ENCODE results near the gene SMIM33. TPM values are rescaled to one million over a fixed set of nuclear protein-coding genes. Genes with fewer than 3 reads are reported as not detected.

The SMIM33 gene
- total and polyA plus RNA-seq, 2 experiments from 2014 or later = not detected

GRCh38 chr5:139446956-139447779, 23.6 kb upstream of the SMIM33 start:
- Histone ChIP-seq H3K9me2 (ENCODE audit: insufficient read depth) (no peaks in the 10 kb centered on the region), H3K4me3 (no peak overlapping the region), H3K36me3 (ENCODE audit: low read depth) (no peaks in the 10 kb centered on the region), H3K4me2 (ENCODE audit: unreplicated experiment) (peak overlapping the region; percentile 32), H3K9me3 (ENCODE audit: low read depth) (no peaks in the 10 kb centered on the region), H3K27me3 (replicated peaks; ENCODE audit: insufficient read depth) (no peaks in the 10 kb centered on the region), H3K4me1 (ENCODE audit: insufficient read depth) (peaks cover 46% of the 10 kb centered on the region), H3K79me2 (ENCODE audit: insufficient read depth) (no peaks in the 10 kb centered on the region), H2AFZ (no peak overlapping the region), H3F3A (ENCODE audit: insufficient read depth) (peaks cover 42% of the 10 kb centered on the region), H3K9ac (no peak overlapping the region), H3K27ac (peak overlapping the region; percentile 62), H4K20me1 (ENCODE audit: insufficient read depth) (no peaks in the 10 kb centered on the region)
- in situ Hi-C loops (cut with MboI) = no loop called here
- DNase-seq = peak; percentile 84
- WGBS, 2 experiments (ENCODE audit: low coverage in 1 of 2, low lambda C conversion rate in 2 of 2, missing lambda C conversion rate in 2 of 2) = 50 to 52% methylated on average over 5 of the region's 5 CpGs
- TF ChIP-seq EZH2phosphoT487 (IDR thresholded peaks at IDR 0.05; ENCODE audit: insufficient read depth, low read depth) (no peak), EZH2 (IDR thresholded peaks at IDR 0.05; ENCODE audit: insufficient read depth, poor library complexity, severe bottlenecking) (no peak)

GRCh38 chr5:139451176-139451575, 19.6 kb upstream of the SMIM33 start:
- H3K9ac ChIP-seq = no peak overlapping the region
- WGBS, 2 experiments (ENCODE audit: low coverage in 1 of 2, low lambda C conversion rate in 2 of 2, missing lambda C conversion rate in 2 of 2) = 67 to 91% methylated on average over 1 to 2 of the region's 2 CpGs
- H3K9me2 ChIP-seq (ENCODE audit: insufficient read depth) = no peaks in the 10 kb centered on the region
- H2AFZ ChIP-seq = no peak overlapping the region
- H3K4me2 ChIP-seq (ENCODE audit: unreplicated experiment) = no peak overlapping the region
- H3F3A ChIP-seq (ENCODE audit: insufficient read depth) = peaks cover 16% of the 10 kb centered on the region
- TF ChIP-seq EZH2 (IDR thresholded peaks at IDR 0.05; ENCODE audit: insufficient read depth, poor library complexity, severe bottlenecking) (no peak), EZH2phosphoT487 (IDR thresholded peaks at IDR 0.05; ENCODE audit: insufficient read depth, low read depth) (no peak)
- in situ Hi-C loops (cut with MboI) = no loop called here
- H3K9me3 ChIP-seq (ENCODE audit: low read depth) = no peaks in the 10 kb centered on the region
- H3K27ac ChIP-seq = no peak overlapping the region
- peaks cover 16% of the 10 kb centered on the region for H3K4me1 ChIP-seq (ENCODE audit: insufficient read depth)
- H3K4me3 ChIP-seq = no peak overlapping the region
- no peaks in the 10 kb centered on the region for H3K36me3 ChIP-seq (ENCODE audit: low read depth)
- no peaks in the 10 kb centered on the region for H4K20me1 ChIP-seq (ENCODE audit: insufficient read depth)
- DNase-seq = no peak
- H3K79me2 ChIP-seq (ENCODE audit: insufficient read depth) = no peaks in the 10 kb centered on the region
- H3K27me3 ChIP-seq (replicated peaks; ENCODE audit: insufficient read depth) = no peaks in the 10 kb centered on the region

GRCh38 chr5:139451878-139452660, 18.7 kb upstream of the SMIM33 start:
- H3K27me3 ChIP-seq (replicated peaks; ENCODE audit: insufficient read depth) = no peaks in the 10 kb centered on the region
- H3K27ac ChIP-seq = no peak overlapping the region
- DNase-seq = no peak
- no peak overlapping the region for H2AFZ ChIP-seq
- no peaks in the 10 kb centered on the region for H3K9me3 ChIP-seq (ENCODE audit: low read depth)
- in situ Hi-C loops (cut with MboI) = no loop called here
- no peak overlapping the region for H3K4me2 ChIP-seq (ENCODE audit: unreplicated experiment)
- H3K79me2 ChIP-seq (ENCODE audit: insufficient read depth) = no peaks in the 10 kb centered on the region
- TF ChIP-seq EZH2phosphoT487 (IDR thresholded peaks at IDR 0.05; ENCODE audit: insufficient read depth, low read depth) (no peak), EZH2 (IDR thresholded peaks at IDR 0.05; ENCODE audit: insufficient read depth, poor library complexity, severe bottlenecking) (no peak)
- no peaks in the 10 kb centered on the region for H3K9me2 ChIP-seq (ENCODE audit: insufficient read depth)
- 59 to 64% methylated on average over 2 to 3 of the region's 3 CpGs for WGBS, 2 experiments (ENCODE audit: low coverage in 1 of 2, low lambda C conversion rate in 2 of 2, missing lambda C conversion rate in 2 of 2)
- H3F3A ChIP-seq (ENCODE audit: insufficient read depth) = peaks cover 7% of the 10 kb centered on the region
- H3K4me1 ChIP-seq (ENCODE audit: insufficient read depth) = peaks cover 7% of the 10 kb centered on the region
- no peaks in the 10 kb centered on the region for H4K20me1 ChIP-seq (ENCODE audit: insufficient read depth)
- no peak overlapping the region for H3K9ac ChIP-seq
- H3K36me3 ChIP-seq (ENCODE audit: low read depth) = no peaks in the 10 kb centered on the region
- H3K4me3 ChIP-seq = no peak overlapping the region

- Histone ChIP-seq H3K79me2 (ENCODE audit: insufficient read depth) (no peaks in the 10 kb centered on the region), H2AFZ (no peak overlapping the region), H3F3A (ENCODE audit: insufficient read depth) (peaks cover 3% of the 10 kb centered on the region; the same call in 1 of the 2 replicates), H3K27ac (no peak overlapping the region), H3K36me3 (ENCODE audit: low read depth) (no peaks in the 10 kb centered on the region), H3K9ac (no peak overlapping the region), H3K4me3 (no peak overlapping the region), H3K4me1 (ENCODE audit: insufficient read depth) (peaks cover 6% of the 10 kb centered on the region), H4K20me1 (ENCODE audit: insufficient read depth) (no peaks in the 10 kb centered on the region), H3K9me3 (ENCODE audit: low read depth) (no peaks in the 10 kb centered on the region), H3K4me2 (ENCODE audit: unreplicated experiment) (no peak overlapping the region), H3K9me2 (ENCODE audit: insufficient read depth) (no peaks in the 10 kb centered on the region), H3K27me3 (replicated peaks; ENCODE audit: insufficient read depth) (no peaks in the 10 kb centered on the region)
- in situ Hi-C loops (cut with MboI) = no loop called here
- WGBS, 2 experiments (ENCODE audit: low coverage in 1 of 2, low lambda C conversion rate in 2 of 2, missing lambda C conversion rate in 2 of 2) = 96 to 100% methylated on average over 2 to 3 of the region's 3 CpGs
- TF ChIP-seq EZH2phosphoT487 (IDR thresholded peaks at IDR 0.05; ENCODE audit: insufficient read depth, low read depth) (no peak), EZH2 (IDR thresholded peaks at IDR 0.05; ENCODE audit: insufficient read depth, poor library complexity, severe bottlenecking) (no peak)
- no peak for DNase-seq
These were observed 16.9 kb upstream of the SMIM33 start for GRCh38 chr5:139453683-139454567.

Data from GM23248 (cell line).